ENCODE results near the gene SSR1. TPM values are rescaled to one million over a fixed set of nuclear protein-coding genes. Genes with fewer than 3 reads are reported as not detected.

Gene SSR1
- total and polyA plus RNA-seq, 4 donors = 43.6 to 115 (median 79.9) TPM

DNA sequence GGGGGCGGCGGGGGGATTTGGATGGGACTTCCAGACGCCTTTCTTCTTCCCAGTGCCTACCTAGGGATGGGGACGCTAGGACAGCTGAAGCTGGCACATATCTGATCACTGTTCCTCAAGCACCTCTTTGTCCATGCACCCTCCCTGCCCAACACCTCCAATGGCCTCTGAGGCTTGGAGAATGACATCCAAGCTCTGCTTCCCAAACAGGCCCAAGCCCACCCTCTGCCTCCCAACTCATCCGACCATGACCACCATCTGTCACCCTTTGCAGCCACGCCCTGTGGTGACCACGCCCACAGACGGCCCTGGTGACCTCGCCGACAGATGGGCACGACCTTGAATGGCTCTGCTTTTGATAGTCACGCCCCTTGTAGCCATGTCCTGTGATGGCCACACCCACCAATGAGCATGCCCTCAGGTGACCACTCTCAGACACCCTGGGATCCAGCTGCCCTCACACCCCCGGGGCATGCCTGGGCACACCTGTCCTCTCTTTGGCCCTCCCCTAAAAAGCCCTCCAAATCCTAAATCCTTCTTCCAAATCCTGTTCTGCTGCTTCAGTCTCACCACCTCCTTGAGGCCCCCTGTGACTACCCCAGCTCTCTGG, 51.0 kb downstream of the SSR1 start:
- DNase-seq (ENCODE audit: low spot score) = no peak
- WGBS = 47% methylated on average over 13 of the region's 13 CpGs
- Histone ChIP-seq H3K9ac (ENCODE audit: low read depth in 1 of 2, low read length in 2 of 2) (no peak overlapping the region), H3K27me3 (ENCODE audit: control insufficient read depth in 4 of 4, insufficient read depth in 4 of 4, low read length in 3 of 4) (no peaks in the 10 kb centered on the region), H3K9me3 (ENCODE audit: control insufficient read depth in 4 of 4, low read length in 3 of 4) (no peaks in the 10 kb centered on the region), H3K27ac (ENCODE audit: low read depth in 1 of 2, low read length in 2 of 2) (peak overlapping the region in 1 of 2 donors; percentile 26), H3K36me3 (ENCODE audit: control insufficient read depth in 4 of 4, insufficient read depth in 3 of 4, low read depth in 1 of 4, low read length in 3 of 4) (no peaks in the 10 kb centered on the region), H3K4me1 (ENCODE audit: control insufficient read depth in 4 of 4, insufficient read depth in 4 of 4, low read length in 3 of 4) (peaks cover 4 to 22% (median 16%) of the 10 kb centered on the region in 4 donors), H3K4me3 (ENCODE audit: low read depth in 1 of 3, low read length in 3 of 3) (peak overlapping the region; percentile 59 to 95 (median 77))
- no peak for TF ChIP-seq RAD21 (IDR thresholded peaks at IDR 0.05)
- TF ChIP-seq, protein P1, sequence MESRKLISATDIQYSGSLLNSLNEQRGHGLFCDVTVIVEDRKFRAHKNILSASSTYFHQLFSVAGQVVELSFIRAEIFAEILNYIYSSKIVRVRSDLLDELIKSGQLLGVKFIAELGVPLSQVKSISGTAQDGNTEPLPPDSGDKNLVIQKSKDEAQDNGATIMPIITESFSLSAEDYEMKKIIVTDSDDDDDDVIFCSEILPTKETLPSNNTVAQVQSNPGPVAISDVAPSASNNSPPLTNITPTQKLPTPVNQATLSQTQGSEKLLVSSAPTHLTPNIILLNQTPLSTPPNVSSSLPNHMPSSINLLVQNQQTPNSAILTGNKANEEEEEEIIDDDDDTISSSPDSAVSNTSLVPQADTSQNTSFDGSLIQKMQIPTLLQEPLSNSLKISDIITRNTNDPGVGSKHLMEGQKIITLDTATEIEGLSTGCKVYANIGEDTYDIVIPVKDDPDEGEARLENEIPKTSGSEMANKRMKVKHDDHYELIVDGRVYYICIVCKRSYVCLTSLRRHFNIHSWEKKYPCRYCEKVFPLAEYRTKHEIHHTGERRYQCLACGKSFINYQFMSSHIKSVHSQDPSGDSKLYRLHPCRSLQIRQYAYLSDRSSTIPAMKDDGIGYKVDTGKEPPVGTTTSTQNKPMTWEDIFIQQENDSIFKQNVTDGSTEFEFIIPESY (IDR thresholded peaks at IDR 0.05) = no peak
- TF ChIP-seq FOXA2 (IDR thresholded peaks at IDR 0.05) = no peak
- TF ChIP-seq RXRA (IDR thresholded peaks at IDR 0.05) = peak in 1 of 2 donors; percentile 28
- no peak for TF ChIP-seq JUND (IDR thresholded peaks at IDR 0.05)

DNA sequence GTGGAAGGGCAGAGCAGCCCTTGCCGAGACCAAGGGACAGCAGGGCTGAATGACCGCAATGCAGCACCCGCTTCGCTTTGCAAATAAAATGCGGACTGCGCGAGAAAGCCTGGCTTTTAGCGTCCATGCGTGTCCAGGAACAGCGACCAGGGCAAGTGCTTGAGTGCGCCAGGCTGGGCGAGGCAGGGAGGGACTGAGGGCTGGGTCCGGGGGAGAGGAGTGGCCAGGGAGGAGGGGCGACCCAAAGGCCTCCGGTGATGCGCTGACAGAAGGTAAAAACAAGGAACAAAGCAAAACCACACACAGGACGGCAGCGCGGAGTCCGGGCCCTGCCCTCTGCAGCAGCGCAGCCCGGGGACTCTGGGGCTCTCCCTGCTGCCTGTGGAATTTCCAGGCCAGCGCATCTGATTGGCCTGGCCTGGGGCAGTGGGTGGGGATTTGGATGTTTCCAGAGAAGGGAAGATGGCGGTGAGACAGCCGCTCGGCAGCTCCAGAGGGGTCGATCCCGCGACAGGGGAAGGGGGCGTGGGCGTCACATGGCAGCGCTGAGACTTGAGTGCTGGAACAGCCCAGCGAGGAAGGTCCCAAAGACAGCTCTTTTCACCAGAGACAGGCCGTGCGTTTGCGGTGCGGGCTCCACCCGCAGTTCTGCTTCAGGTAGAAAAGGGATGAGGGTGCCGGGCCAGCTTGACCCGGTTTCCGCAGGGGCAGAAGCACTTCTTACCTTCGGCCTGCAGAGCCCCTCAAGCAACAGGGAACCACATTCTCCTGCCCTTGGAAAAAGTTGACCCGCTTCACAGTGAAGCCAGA, 51.8 kb downstream of the SSR1 start:
- Histone ChIP-seq H3K36me3 (ENCODE audit: control insufficient read depth in 4 of 4, insufficient read depth in 3 of 4, low read depth in 1 of 4, low read length in 3 of 4) (no peaks in the 10 kb centered on the region), H3K27ac (ENCODE audit: low read depth in 1 of 2, low read length in 2 of 2) (peak overlapping the region; percentile 43 to 53), H3K4me1 (ENCODE audit: control insufficient read depth in 4 of 4, insufficient read depth in 4 of 4, low read length in 3 of 4) (peaks cover 4 to 22% (median 16%) of the 10 kb centered on the region in 4 donors), H3K27me3 (ENCODE audit: control insufficient read depth in 4 of 4, insufficient read depth in 4 of 4, low read length in 3 of 4) (no peaks in the 10 kb centered on the region), H3K9me3 (ENCODE audit: control insufficient read depth in 4 of 4, low read length in 3 of 4) (no peaks in the 10 kb centered on the region), H3K4me3 (ENCODE audit: low read depth in 1 of 3, low read length in 3 of 3) (peak overlapping the region; percentile 59 to 95 (median 77)), H3K9ac (ENCODE audit: low read depth in 1 of 2, low read length in 2 of 2) (no peak overlapping the region)
- peak; percentile 78 for DNase-seq (ENCODE audit: low spot score)
- TF ChIP-seq GABPA (IDR thresholded peaks at IDR 0.05 in 1 of 2, conservative IDR thresholded peaks at IDR 0.05 in 1 of 2) = no peak
- TF ChIP-seq NR2F2 (IDR thresholded peaks at IDR 0.05) = peak; percentile 45
- peak in 1 of 2 donors; percentile 26 for TF ChIP-seq JUND (IDR thresholded peaks at IDR 0.05)
- TF ChIP-seq FOXA2 (IDR thresholded peaks at IDR 0.05) = no peak
- TF ChIP-seq, protein P2, sequence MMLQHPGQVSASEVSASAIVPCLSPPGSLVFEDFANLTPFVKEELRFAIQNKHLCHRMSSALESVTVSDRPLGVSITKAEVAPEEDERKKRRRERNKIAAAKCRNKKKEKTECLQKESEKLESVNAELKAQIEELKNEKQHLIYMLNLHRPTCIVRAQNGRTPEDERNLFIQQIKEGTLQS (IDR thresholded peaks at IDR 0.05) = no peak
- TF ChIP-seq, protein P3, sequence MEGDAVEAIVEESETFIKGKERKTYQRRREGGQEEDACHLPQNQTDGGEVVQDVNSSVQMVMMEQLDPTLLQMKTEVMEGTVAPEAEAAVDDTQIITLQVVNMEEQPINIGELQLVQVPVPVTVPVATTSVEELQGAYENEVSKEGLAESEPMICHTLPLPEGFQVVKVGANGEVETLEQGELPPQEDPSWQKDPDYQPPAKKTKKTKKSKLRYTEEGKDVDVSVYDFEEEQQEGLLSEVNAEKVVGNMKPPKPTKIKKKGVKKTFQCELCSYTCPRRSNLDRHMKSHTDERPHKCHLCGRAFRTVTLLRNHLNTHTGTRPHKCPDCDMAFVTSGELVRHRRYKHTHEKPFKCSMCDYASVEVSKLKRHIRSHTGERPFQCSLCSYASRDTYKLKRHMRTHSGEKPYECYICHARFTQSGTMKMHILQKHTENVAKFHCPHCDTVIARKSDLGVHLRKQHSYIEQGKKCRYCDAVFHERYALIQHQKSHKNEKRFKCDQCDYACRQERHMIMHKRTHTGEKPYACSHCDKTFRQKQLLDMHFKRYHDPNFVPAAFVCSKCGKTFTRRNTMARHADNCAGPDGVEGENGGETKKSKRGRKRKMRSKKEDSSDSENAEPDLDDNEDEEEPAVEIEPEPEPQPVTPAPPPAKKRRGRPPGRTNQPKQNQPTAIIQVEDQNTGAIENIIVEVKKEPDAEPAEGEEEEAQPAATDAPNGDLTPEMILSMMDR (IDR thresholded peaks at IDR 0.05; ENCODE audit: low read depth, low read length, missing input control) = no peak
- no peak for TF ChIP-seq EGR1 (IDR thresholded peaks at IDR 0.05; ENCODE audit: low read depth in 2 of 2)
- peak; percentile 67 to 69 for TF ChIP-seq HNF4A (conservative IDR thresholded peaks at IDR 0.05)
- no peak for TF ChIP-seq FOXA1 (IDR thresholded peaks at IDR 0.05)
- TF ChIP-seq TAF1 (conservative IDR thresholded peaks at IDR 0.05) = peak; percentile 56
- TF ChIP-seq, protein P4, sequence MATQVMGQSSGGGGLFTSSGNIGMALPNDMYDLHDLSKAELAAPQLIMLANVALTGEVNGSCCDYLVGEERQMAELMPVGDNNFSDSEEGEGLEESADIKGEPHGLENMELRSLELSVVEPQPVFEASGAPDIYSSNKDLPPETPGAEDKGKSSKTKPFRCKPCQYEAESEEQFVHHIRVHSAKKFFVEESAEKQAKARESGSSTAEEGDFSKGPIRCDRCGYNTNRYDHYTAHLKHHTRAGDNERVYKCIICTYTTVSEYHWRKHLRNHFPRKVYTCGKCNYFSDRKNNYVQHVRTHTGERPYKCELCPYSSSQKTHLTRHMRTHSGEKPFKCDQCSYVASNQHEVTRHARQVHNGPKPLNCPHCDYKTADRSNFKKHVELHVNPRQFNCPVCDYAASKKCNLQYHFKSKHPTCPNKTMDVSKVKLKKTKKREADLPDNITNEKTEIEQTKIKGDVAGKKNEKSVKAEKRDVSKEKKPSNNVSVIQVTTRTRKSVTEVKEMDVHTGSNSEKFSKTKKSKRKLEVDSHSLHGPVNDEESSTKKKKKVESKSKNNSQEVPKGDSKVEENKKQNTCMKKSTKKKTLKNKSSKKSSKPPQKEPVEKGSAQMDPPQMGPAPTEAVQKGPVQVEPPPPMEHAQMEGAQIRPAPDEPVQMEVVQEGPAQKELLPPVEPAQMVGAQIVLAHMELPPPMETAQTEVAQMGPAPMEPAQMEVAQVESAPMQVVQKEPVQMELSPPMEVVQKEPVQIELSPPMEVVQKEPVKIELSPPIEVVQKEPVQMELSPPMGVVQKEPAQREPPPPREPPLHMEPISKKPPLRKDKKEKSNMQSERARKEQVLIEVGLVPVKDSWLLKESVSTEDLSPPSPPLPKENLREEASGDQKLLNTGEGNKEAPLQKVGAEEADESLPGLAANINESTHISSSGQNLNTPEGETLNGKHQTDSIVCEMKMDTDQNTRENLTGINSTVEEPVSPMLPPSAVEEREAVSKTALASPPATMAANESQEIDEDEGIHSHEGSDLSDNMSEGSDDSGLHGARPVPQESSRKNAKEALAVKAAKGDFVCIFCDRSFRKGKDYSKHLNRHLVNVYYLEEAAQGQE (IDR thresholded peaks at IDR 0.05) = peak; percentile 92
- no peak for TF ChIP-seq HNF4G (IDR thresholded peaks at IDR 0.05)
- TF ChIP-seq RXRA (IDR thresholded peaks at IDR 0.05) = peak; percentile 63 to 67
- TF ChIP-seq SP1 (IDR thresholded peaks at IDR 0.05) = peak; percentile 83
- peak; percentile 98 for TF ChIP-seq YY1 (IDR thresholded peaks at IDR 0.05)
- TF ChIP-seq RAD21 (IDR thresholded peaks at IDR 0.05) = peak; percentile 48 to 63
- TF ChIP-seq, protein P1 (IDR thresholded peaks at IDR 0.05) = no peak
- TF ChIP-seq, protein P5, sequence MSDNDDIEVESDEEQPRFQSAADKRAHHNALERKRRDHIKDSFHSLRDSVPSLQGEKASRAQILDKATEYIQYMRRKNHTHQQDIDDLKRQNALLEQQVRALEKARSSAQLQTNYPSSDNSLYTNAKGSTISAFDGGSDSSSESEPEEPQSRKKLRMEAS (IDR thresholded peaks at IDR 0.05) = peak; percentile 48
- 3% methylated on average over 43 of the region's 43 CpGs for WGBS

All from liver (tissue), 9 donors.